Muscle layer of duodenum (tissue), 2 donors: ENCODE results near the gene CYFIP1.

Source experiments
- H3K27ac ChIP-seq: one replicate; pipeline ENCODE4 v1.7.0; 2013; ENCODE audit warnings: mild to moderate bottlenecking, low read length
- H3K27me3 ChIP-seq: one replicate; pipeline ENCODE4 v1.7.0; 2013; ENCODE audit warnings: low read depth, mild to moderate bottlenecking, control low read depth, low read length
- H3K36me3 ChIP-seq, 2 donors: one replicate each; pipeline ENCODE4 v1.7.0; 2013; ENCODE audit warnings: low read length in 2 of 2, control low read depth in 1 of 2, mild to moderate bottlenecking in 1 of 2; ENCODE audit not compliant: insufficient read depth in 2 of 2, control insufficient read depth in 1 of 2
- H3K4me1 ChIP-seq, 2 donors: one replicate each; pipeline ENCODE4 v1.7.0; 2013; ENCODE audit warnings: low read length in 2 of 2, mild to moderate bottlenecking in 2 of 2, control low read depth in 1 of 2, moderate library complexity in 1 of 2; ENCODE audit not compliant: insufficient read depth in 2 of 2, control insufficient read depth in 1 of 2
- H3K4me3 ChIP-seq, 2 donors: one replicate each; pipeline ENCODE4 v1.7.0; 2013; ENCODE audit warnings: low read length in 2 of 2, low read depth in 1 of 2, mild to moderate bottlenecking in 1 of 2
- H3K9me3 ChIP-seq, 2 donors: one replicate each; pipeline ENCODE4 v1.7.0; 2013; ENCODE audit warnings: low read length in 2 of 2, control low read depth in 1 of 2, mild to moderate bottlenecking in 1 of 2; ENCODE audit not compliant: control insufficient read depth in 1 of 2
- donor health status: healthy.

CYFIP1 gene

GRCh38 chr15:22931784-22932536, 48.2 kb downstream of the CYFIP1 start:
- Histone ChIP-seq H3K27me3 (no peaks in the 10 kb centered on the region), H3K27ac (no peak overlapping the region), H3K4me3 (no peak overlapping the region), H3K36me3 (peaks cover 33 to 56% of the 10 kb centered on the region in 2 donors), H3K4me1 (peaks cover 0 to 7% of the 10 kb centered on the region in 2 donors), H3K9me3 (no peaks in the 10 kb centered on the region)

GRCh38 chr15:22930782-22931484, 49.2 kb downstream of the CYFIP1 start:
- Histone ChIP-seq H3K36me3 (peaks cover 27 to 50% of the 10 kb centered on the region in 2 donors), H3K4me3 (no peak overlapping the region), H3K27ac (no peak overlapping the region)

GRCh38 chr15:22927761-22928160, 52.4 kb downstream of the CYFIP1 start:
- peaks cover 23 to 52% of the 10 kb centered on the region in 2 donors for H3K36me3 ChIP-seq
- H3K9me3 ChIP-seq: no peaks in the 10 kb centered on the region
- no peaks in the 10 kb centered on the region for H3K27me3 ChIP-seq
- no peak overlapping the region for H3K4me3 ChIP-seq
- peaks cover 0 to 7% of the 10 kb centered on the region in 2 donors for H3K4me1 ChIP-seq
- H3K27ac ChIP-seq: no peak overlapping the region

More at GRCh38 chr15:22930782-22931484, 49.2 kb downstream of the CYFIP1 start:
- no peaks in the 10 kb centered on the region for H3K9me3 ChIP-seq
- H3K27me3 ChIP-seq: no peaks in the 10 kb centered on the region
- H3K4me1 ChIP-seq: peaks cover 0 to 7% of the 10 kb centered on the region in 2 donors

- no peaks in the 10 kb centered on the region for H3K27me3 ChIP-seq
- H3K4me1 ChIP-seq: peaks cover 0 to 3% of the 10 kb centered on the region in 2 donors
- H3K27ac ChIP-seq: no peak overlapping the region
- no peaks in the 10 kb centered on the region for H3K9me3 ChIP-seq
- H3K36me3 ChIP-seq: peaks cover 19 to 44% of the 10 kb centered on the region in 2 donors
- no peak overlapping the region for H3K4me3 ChIP-seq
These were observed 54.3 kb downstream of the CYFIP1 start for GRCh38 chr15:22925875-22926274.

GRCh38 chr15:22922003-22922402, 58.2 kb downstream of the CYFIP1 start:
- Histone ChIP-seq H3K9me3 (no peaks in the 10 kb centered on the region), H3K36me3 (peaks cover 33 to 52% of the 10 kb centered on the region in 2 donors), H3K27me3 (no peaks in the 10 kb centered on the region), H3K27ac (no peak overlapping the region), H3K4me1 (no peaks in the 10 kb centered on the region), H3K4me3 (no peak overlapping the region)

GRCh38 chr15:22919171-22919570, 61.0 kb downstream of the CYFIP1 start:
- H3K4me1 ChIP-seq: no peaks in the 10 kb centered on the region
- no peak overlapping the region for H3K27ac ChIP-seq
- H3K36me3 ChIP-seq: peaks cover 35 to 59% of the 10 kb centered on the region in 2 donors
- no peaks in the 10 kb centered on the region for H3K27me3 ChIP-seq
- H3K9me3 ChIP-seq: no peaks in the 10 kb centered on the region
- no peak overlapping the region for H3K4me3 ChIP-seq

GRCh38 chr15:22918596-22919140, 61.5 kb downstream of the CYFIP1 start:
- peaks cover 40 to 62% of the 10 kb centered on the region in 2 donors for H3K36me3 ChIP-seq
- H3K9me3 ChIP-seq: no peaks in the 10 kb centered on the region

GRCh38 chr15:22918056-22918455, 62.1 kb downstream of the CYFIP1 start:
- Histone ChIP-seq H3K4me1 (no peaks in the 10 kb centered on the region), H3K36me3 (peaks cover 42 to 57% of the 10 kb centered on the region in 2 donors), H3K27me3 (no peaks in the 10 kb centered on the region), H3K4me3 (no peak overlapping the region), H3K9me3 (no peaks in the 10 kb centered on the region), H3K27ac (no peak overlapping the region)

More at GRCh38 chr15:22918596-22919140, 61.5 kb downstream of the CYFIP1 start:
- no peaks in the 10 kb centered on the region for H3K27me3 ChIP-seq
- H3K4me3 ChIP-seq: no peak overlapping the region
- H3K4me1 ChIP-seq: no peaks in the 10 kb centered on the region
- H3K27ac ChIP-seq: no peak overlapping the region

GRCh38 chr15:22917556-22917955, 62.6 kb downstream of the CYFIP1 start:
- no peaks in the 10 kb centered on the region for H3K4me1 ChIP-seq
- no peak overlapping the region for H3K4me3 ChIP-seq
- no peaks in the 10 kb centered on the region for H3K9me3 ChIP-seq
- no peaks in the 10 kb centered on the region for H3K27me3 ChIP-seq
- H3K27ac ChIP-seq: no peak overlapping the region
- H3K36me3 ChIP-seq: peaks cover 42 to 62% of the 10 kb centered on the region in 2 donors

GRCh38 chr15:22916606-22917350, 63.4 kb downstream of the CYFIP1 start:
- Histone ChIP-seq H3K27me3 (no peaks in the 10 kb centered on the region), H3K9me3 (no peaks in the 10 kb centered on the region), H3K36me3 (peaks cover 38 to 65% of the 10 kb centered on the region in 2 donors), H3K4me1 (no peaks in the 10 kb centered on the region), H3K27ac (no peak overlapping the region), H3K4me3 (no peak overlapping the region)
